HCT116 (cell line): ENCODE results near the gene CCNE1. TPM values are rescaled to one million over a fixed set of nuclear protein-coding genes. Genes with fewer than 3 reads are reported as not detected.

Experiments
- ATAC-seq: fragments of 200-7000 bp; cut with Tn5 transposase; 2 replicates; pipeline ENCODE4 v1.9.1; 2020; ENCODE audit warnings: mild to moderate bottlenecking, moderate library complexity
- BruUV-seq: library from RNA; stranded (reverse); fragments of 400-500 nt; replicated peaks from 2 replicates; lab custom pipeline; 2021; lab: Mats Ljungman, UMichigan
- CTCF ChIA-PET: fragments of 300-600 bp; sonication (Branson Sonifier 250); formaldehyde crosslinking; loops from one replicate; lab custom pipeline; 2021; ENCODE audit warnings: antibody characterized with exemption; lab: Charles Lee
- POLR2A ChIA-PET: fragments of 300-600, 350-600 bp; sonication (Branson Sonifier 250); formaldehyde crosslinking; loops from one replicate; lab custom pipeline; 2021; ENCODE audit warnings: antibody characterized with exemption; lab: Charles Lee
- RAD21 ChIA-PET, 2 experiments: fragments of 300-600 bp; sonication (Branson Sonifier 250); formaldehyde crosslinking; loops; one replicate each; lab custom pipeline; 2023; ENCODE audit warnings: low total read pairs in 2 of 2; ENCODE audit not compliant: uncharacterized antibody in 2 of 2, unreplicated experiment in 2 of 2, low non-redundant PET in 1 of 2; lab: Charles Lee
- DNase-seq: peaks from one replicate; pipeline ENCODE4 v3.0.0-alpha.2; 2010; ENCODE audit warnings: low read depth, low spot score
- H2AFZ ChIP-seq: fragments of 200-600 bp; shearing (Covaris generic), sonication (generic); 2 replicates; pipeline ENCODE4 v1.6.1; 2017; ENCODE audit warnings: low read depth, mixed run types, mixed read lengths, antibody characterized with exemption, low read length; ENCODE audit not compliant: poor library complexity, severe bottlenecking
- H3K27ac ChIP-seq: 2 replicates; pipeline ENCODE4 v1.5.1; 2012; ENCODE audit warnings: low read depth, low read length
- H3K27me3 ChIP-seq: fragments of 200-600 bp; sonication (generic); 2 replicates; pipeline ENCODE4 v1.6.1; 2016; ENCODE audit warnings: mixed run types, low read length, mixed read lengths; ENCODE audit not compliant: insufficient read depth
- H3K36me3 ChIP-seq, 2 experiments: fragments of 200-500 bp in 1 of 2; fragments of 200-600 bp in 1 of 2; sonication (Bioruptor generic) in 1 of 2; sonication (generic) in 1 of 2; 2 replicates each; pipeline versions ENCODE4 v1.5.1 to v1.6.1; 2014 to 2016; ENCODE audit warnings: low read length in 2 of 2, inconsistent platforms in 1 of 2, mixed read lengths in 1 of 2, mixed run types in 1 of 2; ENCODE audit not compliant: insufficient read depth in 2 of 2, control insufficient read depth in 1 of 2
- H3K4me1 ChIP-seq, 2 experiments: fragments of 200-600 bp in 1 of 2; sonication (generic) in 1 of 2; 2 replicates each; pipeline versions ENCODE4 v1.5.1 to v1.6.1; 2012 to 2017; ENCODE audit warnings: low read length in 2 of 2, inconsistent platforms in 1 of 2, mild to moderate bottlenecking in 1 of 2, mixed read lengths in 1 of 2, mixed run types in 1 of 2, moderate library complexity in 1 of 2; ENCODE audit not compliant: insufficient read depth in 2 of 2, control insufficient read depth in 1 of 2
- H3K4me2 ChIP-seq: fragments of 200-600 bp; sonication (generic); 2 replicates; pipeline ENCODE4 v1.6.1; 2017; ENCODE audit warnings: mixed run types, low read length, mixed read lengths
- H3K4me3 ChIP-seq, 2 experiments: fragments of 200-600 bp in 1 of 2; sonication (generic) in 1 of 2; replicated peaks in 1 of 2; 2 replicates each; pipeline ENCODE4 v1.5.1; 2011 to 2016; ENCODE audit warnings: low read length in 2 of 2, control low read depth in 1 of 2, low read depth in 1 of 2, mild to moderate bottlenecking in 1 of 2, mixed read lengths in 1 of 2, mixed run types in 1 of 2
- H3K79me2 ChIP-seq: fragments of 200-600 bp; sonication (generic); 2 replicates; pipeline ENCODE4 v1.6.1; 2017; ENCODE audit warnings: mild to moderate bottlenecking, mixed run types, low read length, moderate library complexity, mixed read lengths; ENCODE audit not compliant: insufficient read depth
- H3K9ac ChIP-seq: fragments of 200-600 bp; sonication (generic); 2 replicates; pipeline ENCODE4 v1.6.1; 2016; ENCODE audit warnings: low read length, mixed read lengths
- H3K9me2 ChIP-seq: fragments of 200-600 bp; sonication (generic), shearing (Covaris generic); 2 replicates; pipeline ENCODE4 v1.6.1; 2017; ENCODE audit warnings: mixed run types, mild to moderate bottlenecking, moderate library complexity; ENCODE audit not compliant: insufficient read depth
- H3K9me3 ChIP-seq, 2 experiments: fragments of 200-500 bp in 1 of 2; fragments of 200-600 bp in 1 of 2; sonication (Bioruptor generic) in 1 of 2; sonication (generic) in 1 of 2; 2 replicates each; pipeline ENCODE4 v1.6.1; 2014 to 2017; ENCODE audit warnings: low read length in 2 of 2, mixed read lengths in 2 of 2, inconsistent platforms in 1 of 2, low read depth in 1 of 2, mild to moderate bottlenecking in 1 of 2, mixed run types in 1 of 2, moderate library complexity in 1 of 2; ENCODE audit not compliant: control insufficient read depth in 1 of 2, insufficient read depth in 1 of 2
- H4K20me1 ChIP-seq: fragments of 200-600 bp; sonication (generic), shearing (Covaris generic); 2 replicates; pipeline ENCODE4 v1.6.1; 2017; ENCODE audit warnings: mixed run types, mild to moderate bottlenecking, moderate library complexity; ENCODE audit not compliant: insufficient read depth
- CEBPB ChIP-seq: IDR thresholded peaks from 2 replicates; pipeline ENCODE4 v1.6.1; 2012; ENCODE audit warnings: low read depth
- RAD21 ChIP-seq: IDR thresholded peaks from 2 replicates; pipeline ENCODE4 v1.6.1; 2012; ENCODE audit warnings: low read depth, mild to moderate bottlenecking
- YY1 ChIP-seq: IDR thresholded peaks from 2 replicates; pipeline ENCODE4 v1.6.1; 2011; ENCODE audit warnings: low read length, low read depth, moderate library complexity, mild to moderate bottlenecking; ENCODE audit not compliant: insufficient replicate concordance; ENCODE audit errors: extremely low read depth
- ZFX ChIP-seq: fragments of 450-650 bp; IDR thresholded peaks from 2 replicates; pipeline ENCODE4 v1.6.1; 2017
- intact Hi-C: fragments of 100-400 bp; cut with micrococcal nuclease; formaldehyde crosslinking; loops from 2 replicates; pipeline ENCODE4 v1.10.0; 2022
- total RNA-seq: library from RNA; stranded (reverse); gene quantifications from one replicate; pipeline ENCODE4 v1.2.1, GENCODE V29; 2021; ENCODE audit not compliant: unreplicated experiment
- TF ChIP-seq, protein P1 (sequence below), 3 experiments: fragments of 200-600 bp in 1 of 3; sonication (generic) in 1 of 3; IDR thresholded peaks in 2 of 3; conservative IDR thresholded peaks in 1 of 3; 2 replicates each; pipeline ENCODE4 v1.5.1; 2012 to 2017; ENCODE audit warnings: low read depth in 2 of 3, low read length in 2 of 3, antibody characterized with exemption in 1 of 3, borderline replicate concordance in 1 of 3, control low read depth in 1 of 3, mild to moderate bottlenecking in 1 of 3, mixed read lengths in 1 of 3, mixed run types in 1 of 3, moderate library complexity in 1 of 3; ENCODE audit not compliant: insufficient read depth in 1 of 3

Gene CCNE1
- total RNA-seq, 1 experiment from 2014 or later, result 29.3 TPM

GRCh38 chr19:29842471-29843179 lies 30.8 kb downstream of the CCNE1 start:
- CTCF ChIA-PET, result no interaction called here
- RAD21 ChIA-PET, result no interaction called here
- Histone ChIP-seq H3K4me3 (no peak overlapping the region), H3K9me3 (no peaks in the 10 kb centered on the region), H3K27ac (no peak overlapping the region; the same call in 1 of the 2 replicates), H3K4me1 (peaks cover 26 to 38% of the 10 kb centered on the region in 2 experiments), H4K20me1 (no peaks in the 10 kb centered on the region), H3K79me2 (no peaks in the 10 kb centered on the region), H3K27me3 (no peaks in the 10 kb centered on the region), H3K9me2 (no peaks in the 10 kb centered on the region), H2AFZ (no peak overlapping the region), H3K9ac (no peak overlapping the region), H3K4me2 (no peak overlapping the region), H3K36me3 (no peaks in the 10 kb centered on the region)
- TF ChIP-seq, protein P1, sequence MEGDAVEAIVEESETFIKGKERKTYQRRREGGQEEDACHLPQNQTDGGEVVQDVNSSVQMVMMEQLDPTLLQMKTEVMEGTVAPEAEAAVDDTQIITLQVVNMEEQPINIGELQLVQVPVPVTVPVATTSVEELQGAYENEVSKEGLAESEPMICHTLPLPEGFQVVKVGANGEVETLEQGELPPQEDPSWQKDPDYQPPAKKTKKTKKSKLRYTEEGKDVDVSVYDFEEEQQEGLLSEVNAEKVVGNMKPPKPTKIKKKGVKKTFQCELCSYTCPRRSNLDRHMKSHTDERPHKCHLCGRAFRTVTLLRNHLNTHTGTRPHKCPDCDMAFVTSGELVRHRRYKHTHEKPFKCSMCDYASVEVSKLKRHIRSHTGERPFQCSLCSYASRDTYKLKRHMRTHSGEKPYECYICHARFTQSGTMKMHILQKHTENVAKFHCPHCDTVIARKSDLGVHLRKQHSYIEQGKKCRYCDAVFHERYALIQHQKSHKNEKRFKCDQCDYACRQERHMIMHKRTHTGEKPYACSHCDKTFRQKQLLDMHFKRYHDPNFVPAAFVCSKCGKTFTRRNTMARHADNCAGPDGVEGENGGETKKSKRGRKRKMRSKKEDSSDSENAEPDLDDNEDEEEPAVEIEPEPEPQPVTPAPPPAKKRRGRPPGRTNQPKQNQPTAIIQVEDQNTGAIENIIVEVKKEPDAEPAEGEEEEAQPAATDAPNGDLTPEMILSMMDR (IDR thresholded peaks at IDR 0.05 in 2 of 3, conservative IDR thresholded peaks at IDR 0.05 in 1 of 3; ENCODE audit: borderline replicate concordance in 1 of 3, insufficient read depth in 1 of 3, low read depth in 2 of 3, low read length in 2 of 3), result no peak
- TF ChIP-seq RAD21, result no peak
- TF ChIP-seq ZFX, result no peak
- TF ChIP-seq YY1, result no peak
- no peak for TF ChIP-seq CEBPB
- BruUV-seq, result no TSS peak
- POLR2A ChIA-PET, result no interaction called here
- no peak for DNase-seq
- ATAC-seq, result no peak
- intact Hi-C loops, result no loop called here
